HepG2 (cell line): ENCODE results near the gene ARRDC1. TPM values are rescaled to one million over a fixed set of nuclear protein-coding genes. Genes with fewer than 3 reads are reported as not detected.

Source experiments
- BORCS8-MEF2B ChIP-seq: sonication (generic); formaldehyde crosslinking; IDR thresholded peaks from 2 replicates; pipeline ENCODE4 v1.8.0; 2022; ENCODE audit warnings: mild to moderate bottlenecking, missing genetic modification reagents
- ESRRA ChIP-seq: sonication (generic); formaldehyde crosslinking; IDR thresholded peaks from 2 replicates; pipeline ENCODE4 v1.5.1; 2020; ENCODE audit warnings: mild to moderate bottlenecking, low read depth, missing genetic modification reagents
- FOSL2 ChIP-seq: sonication (generic); formaldehyde crosslinking; IDR thresholded peaks from 2 replicates; pipeline ENCODE4 v1.4.0; 2020; ENCODE audit warnings: missing genetic modification reagents
- FOXC1 ChIP-seq: sonication (generic); formaldehyde crosslinking; IDR thresholded peaks from 2 replicates; pipeline ENCODE4 v1.8.0; 2022; ENCODE audit warnings: mild to moderate bottlenecking, missing genetic modification reagents, borderline replicate concordance
- GATAD1 ChIP-seq: IDR thresholded peaks from 2 replicates; pipeline ENCODE4 v1.6.1; 2016; ENCODE audit warnings: missing genetic modification reagents, missing compliant biosample characterization
- IKZF5 ChIP-seq: IDR thresholded peaks from 2 replicates; pipeline ENCODE4 v1.6.1; 2018; ENCODE audit warnings: missing genetic modification reagents, mild to moderate bottlenecking, missing compliant biosample characterization
- IRF1 ChIP-seq: sonication (generic); formaldehyde crosslinking; IDR thresholded peaks from 2 replicates; pipeline ENCODE4 v1.4.0; 2020; ENCODE audit warnings: low read depth, mild to moderate bottlenecking, missing genetic modification reagents
- KDM2A ChIP-seq: sonication (generic); formaldehyde crosslinking; IDR thresholded peaks from 2 replicates; pipeline ENCODE4 v1.4.0; 2020; ENCODE audit warnings: low read depth, missing genetic modification reagents, borderline replicate concordance
- MATR3 ChIP-seq: sonication (generic); formaldehyde crosslinking; IDR thresholded peaks from 2 replicates; pipeline ENCODE4 v1.4.0; 2020; ENCODE audit warnings: missing genetic modification reagents
- NFYB ChIP-seq: sonication (generic); formaldehyde crosslinking; IDR thresholded peaks from 2 replicates; pipeline ENCODE4 v1.4.0; 2020; ENCODE audit warnings: missing genetic modification reagents
- SP140L ChIP-seq: sonication (generic); formaldehyde crosslinking; IDR thresholded peaks from 2 replicates; pipeline ENCODE4 v1.4.0; 2020; ENCODE audit warnings: missing genetic modification reagents, borderline replicate concordance
- TRIM22 ChIP-seq: fragments of 450-650 bp; IDR thresholded peaks from 2 replicates; pipeline ENCODE4 v1.6.1; 2017
- YEATS4 ChIP-seq: sonication (generic); formaldehyde crosslinking; IDR thresholded peaks from 2 replicates; pipeline ENCODE4 v1.4.0; 2020; ENCODE audit warnings: missing genetic modification reagents, borderline replicate concordance
- ZBTB7A ChIP-seq: sonication (generic); formaldehyde crosslinking; IDR thresholded peaks from 2 replicates; pipeline ENCODE4 v1.8.0; 2022; ENCODE audit warnings: mild to moderate bottlenecking, missing genetic modification reagents
- ZFP91 ChIP-seq: sonication (generic); formaldehyde crosslinking; IDR thresholded peaks from 2 replicates; pipeline ENCODE4 v1.9.0; 2022; ENCODE audit warnings: missing genetic modification reagents, mild to moderate bottlenecking, borderline replicate concordance
- ZNF207 ChIP-seq: fragments of 450-650 bp; IDR thresholded peaks from 2 replicates; pipeline ENCODE4 v1.6.1; 2016; ENCODE audit warnings: antibody characterized with exemption, borderline replicate concordance
- ZSCAN30 ChIP-seq: sonication (generic); formaldehyde crosslinking; IDR thresholded peaks from 2 replicates; pipeline ENCODE4 v1.5.0; 2020; ENCODE audit warnings: mild to moderate bottlenecking, missing genetic modification reagents
- polyA plus RNA-seq, 8 experiments: library from polyadenylated mRNA; depleted of rRNA in 3 of 8; stranded (reverse) in 7 of 8; unstranded in 1 of 8; fragments of >200 nt; fragmentation: Illumina TruSeq in 4 of 8; extraction: Trizol in 4 of 8; gene quantifications; 2 replicates each; pipeline versions ENCODE4 v1.2.1 to v1.2.3, GENCODE V29; 2011 to 2016; ENCODE audit warnings: low read depth in 4 of 8, missing spikeins in 1 of 8, mixed read lengths in 1 of 8; ENCODE audit not compliant: insufficient read depth in 1 of 8
- total RNA-seq, 5 experiments: library from RNA; depleted of rRNA; stranded (reverse); fragments of >200 nt; fragmentation: Illumina TruSeq; extraction: Trizol; gene quantifications; 2 replicates each; pipeline ENCODE4 v1.2.3, GENCODE V29; 2016; ENCODE audit warnings: low read depth in 1 of 5

ARRDC1 gene
- total and polyA plus RNA-seq, 2 of the 13 experiments (the other 11 are each of a cell fraction or from before 2014, with no cell fraction given): 21.7 to 44.4 TPM

GRCh38 chr9:137578518-137579258 lies 26.8 kb upstream of the ARRDC1 start, which contains the start of gene DPH7 (continued):
- TF ChIP-seq IKZF5 (CRISPR knock-in tag) (peak; percentile 75), IRF1 (CRISPR knock-in tag) (peak; percentile 82; the same call in 1 of the 2 replicates), KDM2A (CRISPR knock-in tag) (peak; percentile 97), MATR3 (CRISPR knock-in tag) (no peak), SP140L (CRISPR knock-in tag) (peak; percentile 42; the same call in 1 of the 2 replicates), TRIM22 (no peak), FOXC1 (CRISPR knock-in tag) (peak; percentile 38), ZFP91 (peak; percentile 63; the same call in 1 of the 2 replicates), YEATS4 (peak; percentile 96), FOSL2 (CRISPR knock-in tag) (peak; percentile 28; the same call in 1 of the 2 replicates), ZNF207 (no peak), ESRRA (CRISPR knock-in tag) (peak; percentile 59; the same call in 1 of the 2 replicates), GATAD1 (CRISPR knock-in tag) (peak; percentile 94), ZBTB7A (CRISPR knock-in tag) (no peak), BORCS8-MEF2B (CRISPR knock-in tag) (peak; percentile 84), ZSCAN30 (CRISPR knock-in tag) (0 out of 2 replicates have a peak, but pooled peaks have one; percentile 53), NFYB (CRISPR knock-in tag) (peak; percentile 47; the same call in 1 of the 2 replicates)
